Transverse colon (tissue), 3 donors: ENCODE data around the gene KRT71.

ENCODE experiments used
- EP300 ChIP-seq: sonication (generic); formaldehyde crosslinking; IDR thresholded peaks from one replicate; pipeline ENCODE4 v1.6.1; 2017; ENCODE audit warnings: antibody characterized with exemption, low read depth
- POLR2A ChIP-seq: fragments of 450-650 bp; IDR thresholded peaks from one replicate; pipeline ENCODE4 v1.6.1; 2016; ENCODE audit warnings: antibody characterized with exemption, mild to moderate bottlenecking, moderate library complexity
- TF ChIP-seq, protein P1 (sequence below), 5 experiments: fragments of 200-600 bp in 3 of 5; fragments of 450-650 bp in 2 of 5; sonication (generic) in 3 of 5; IDR thresholded peaks; 1 replicate in 2 of 5; 2 replicates in 3 of 5; pipeline ENCODE4 v1.5.1; 2016 to 2017; ENCODE audit warnings: antibody characterized with exemption in 5 of 5, inconsistent platforms in 3 of 5, mild to moderate bottlenecking in 2 of 5, moderate library complexity in 1 of 5

DNA sequence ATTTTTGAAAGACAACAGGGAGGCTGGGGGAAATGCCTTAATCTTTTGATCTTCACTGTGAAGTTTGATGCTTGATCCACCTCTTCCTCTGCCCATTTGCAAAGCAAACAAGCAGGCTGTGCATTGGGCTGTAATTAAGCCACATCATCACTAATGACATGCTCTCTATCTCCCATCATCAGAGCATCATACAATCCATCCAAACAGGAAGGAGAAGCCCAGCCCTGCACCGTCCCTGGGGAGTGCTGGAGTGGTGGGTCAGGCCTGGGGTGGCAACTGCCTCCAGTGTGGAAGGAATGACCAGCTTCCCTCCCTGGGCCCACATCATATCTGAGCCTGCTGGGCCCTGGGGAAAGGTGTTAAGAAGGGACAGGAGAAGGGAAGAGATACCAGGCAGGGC, 27.6 kb upstream of the KRT71 start:
- TF ChIP-seq, protein P1, sequence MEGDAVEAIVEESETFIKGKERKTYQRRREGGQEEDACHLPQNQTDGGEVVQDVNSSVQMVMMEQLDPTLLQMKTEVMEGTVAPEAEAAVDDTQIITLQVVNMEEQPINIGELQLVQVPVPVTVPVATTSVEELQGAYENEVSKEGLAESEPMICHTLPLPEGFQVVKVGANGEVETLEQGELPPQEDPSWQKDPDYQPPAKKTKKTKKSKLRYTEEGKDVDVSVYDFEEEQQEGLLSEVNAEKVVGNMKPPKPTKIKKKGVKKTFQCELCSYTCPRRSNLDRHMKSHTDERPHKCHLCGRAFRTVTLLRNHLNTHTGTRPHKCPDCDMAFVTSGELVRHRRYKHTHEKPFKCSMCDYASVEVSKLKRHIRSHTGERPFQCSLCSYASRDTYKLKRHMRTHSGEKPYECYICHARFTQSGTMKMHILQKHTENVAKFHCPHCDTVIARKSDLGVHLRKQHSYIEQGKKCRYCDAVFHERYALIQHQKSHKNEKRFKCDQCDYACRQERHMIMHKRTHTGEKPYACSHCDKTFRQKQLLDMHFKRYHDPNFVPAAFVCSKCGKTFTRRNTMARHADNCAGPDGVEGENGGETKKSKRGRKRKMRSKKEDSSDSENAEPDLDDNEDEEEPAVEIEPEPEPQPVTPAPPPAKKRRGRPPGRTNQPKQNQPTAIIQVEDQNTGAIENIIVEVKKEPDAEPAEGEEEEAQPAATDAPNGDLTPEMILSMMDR (IDR thresholded peaks at IDR 0.05) = no peak
- TF ChIP-seq POLR2A (no peak), EP300 (no peak)
